Measurements from ENCODE around the gene CHIA. TPM values are rescaled to one million over a fixed set of nuclear protein-coding genes. Genes with fewer than 3 reads are reported as not detected.
"Not testable (repeated sequence)": the region's sequence is repeated elsewhere in the genome, so short reads cannot be mapped to it uniquely, and the experiment has no call there.

Gene CHIA
- total RNA-seq, 1 experiment from 2014 or later: not detected

DNA sequence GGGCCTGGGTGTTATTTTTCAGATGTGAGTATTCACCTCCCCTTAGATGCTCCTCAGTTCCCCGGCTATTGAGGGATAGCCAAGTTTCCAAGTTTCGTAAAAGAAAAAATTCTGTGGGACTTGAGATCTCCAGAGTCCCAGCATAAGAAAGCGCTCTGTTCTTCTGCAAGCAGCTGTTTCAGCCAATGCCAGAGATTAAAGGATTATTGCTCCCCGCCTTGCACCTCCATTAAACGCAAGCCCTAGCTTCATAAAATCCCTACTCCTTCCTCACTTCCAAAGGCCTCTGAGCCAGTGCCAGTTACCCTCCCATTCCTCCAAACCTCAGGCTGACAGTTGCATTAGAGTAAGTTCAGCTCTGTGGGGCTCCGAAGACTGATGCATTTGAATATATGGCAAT, 56.4 kb downstream of the CHIA start:
- no peak for DNase-seq (ENCODE audit: low read depth)
- in situ Hi-C loops (cut with HindIII; ENCODE audit: low pct_unique_long_range_greater_than_20kb, low sequenced_read_pairs): no loop called here

- in situ Hi-C loops (cut with HindIII; ENCODE audit: low pct_unique_long_range_greater_than_20kb, low sequenced_read_pairs): no loop called here
- no peak for DNase-seq (ENCODE audit: low read depth)
These were observed 61.0 kb downstream of the CHIA start for GRCh38 chr1:111351700-111352099.

GRCh38 chr1:111354584-111354983, 63.9 kb downstream of the CHIA start:
- in situ Hi-C loops (cut with HindIII; ENCODE audit: low pct_unique_long_range_greater_than_20kb, low sequenced_read_pairs): no loop called here
- DNase-seq (ENCODE audit: low read depth): no peak

DNA sequence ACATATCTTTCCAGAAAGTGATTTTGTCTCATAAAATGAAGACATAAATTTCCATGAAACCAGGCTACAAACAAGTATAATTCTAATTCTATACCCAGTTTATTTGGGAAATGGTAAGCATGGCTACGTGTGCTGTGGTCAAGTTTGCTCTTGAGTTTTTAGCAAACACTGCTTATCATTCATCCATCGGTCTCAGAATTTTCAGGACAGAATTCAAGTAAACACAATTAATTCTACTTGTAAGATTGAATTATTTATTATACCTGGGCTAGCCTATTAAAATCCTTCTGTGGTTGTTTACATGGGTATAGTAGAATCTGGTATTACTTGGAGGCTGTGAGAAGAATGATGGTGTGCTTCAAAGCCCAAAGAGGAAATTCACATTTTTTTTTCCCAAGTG, 68.3 kb downstream of the CHIA start:
- DNase-seq (ENCODE audit: low read depth): no peak
- in situ Hi-C loops (cut with HindIII; ENCODE audit: low pct_unique_long_range_greater_than_20kb, low sequenced_read_pairs): no loop called here

DNA sequence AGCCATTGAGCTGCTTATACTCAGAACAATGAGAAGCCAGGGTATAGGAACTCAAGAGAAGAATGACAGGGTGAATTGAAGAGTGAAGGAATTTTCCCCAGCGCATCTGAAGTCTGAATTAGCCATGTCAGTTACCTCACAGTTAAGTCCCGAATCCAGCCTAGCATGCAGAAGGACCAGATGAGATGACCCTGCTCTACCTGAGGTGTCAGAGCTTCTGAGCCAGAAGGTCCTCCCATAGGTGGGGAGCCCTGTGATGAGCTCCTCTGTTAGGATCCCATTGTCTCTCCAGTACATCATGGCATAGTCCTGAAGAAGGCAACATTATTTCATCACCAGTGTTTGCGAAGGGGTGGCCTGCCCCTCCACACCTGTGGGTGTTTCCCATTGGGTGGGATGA, 68.7 kb downstream of the CHIA start:
- no peak for DNase-seq (ENCODE audit: low read depth)
- in situ Hi-C loops (cut with HindIII; ENCODE audit: low pct_unique_long_range_greater_than_20kb, low sequenced_read_pairs): no loop called here

GRCh38 chr1:111360257-111360656, 69.6 kb downstream of the CHIA start:
- in situ Hi-C loops (cut with HindIII; ENCODE audit: low pct_unique_long_range_greater_than_20kb, low sequenced_read_pairs): not testable (repeated sequence)

DNA sequence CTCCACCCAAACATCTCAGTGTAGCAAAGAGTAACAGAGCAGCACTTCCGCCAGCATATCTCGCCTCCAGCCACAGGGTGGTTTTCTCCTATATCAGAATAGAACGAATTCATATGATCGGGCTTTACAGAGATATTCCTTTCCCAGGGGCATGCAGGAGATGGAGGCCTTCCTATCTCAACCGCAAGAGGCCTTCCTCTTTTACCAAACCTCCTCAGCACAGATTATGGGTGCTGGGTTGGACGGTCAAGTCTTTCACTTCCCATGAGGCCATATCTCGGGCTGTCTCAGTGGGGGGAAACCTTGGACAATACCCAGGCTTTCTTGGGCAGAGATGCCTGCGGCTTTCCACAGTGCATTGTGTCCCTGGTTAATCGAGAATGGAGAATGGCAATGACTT, 71.1 kb downstream of the CHIA start:
- in situ Hi-C loops (cut with HindIII; ENCODE audit: low pct_unique_long_range_greater_than_20kb, low sequenced_read_pairs): no loop called here
- no peak for DNase-seq (ENCODE audit: low read depth)

More at GRCh38 chr1:111360257-111360656, 69.6 kb downstream of the CHIA start:
- not testable (repeated sequence) for DNase-seq (ENCODE audit: low read depth)

GRCh38 chr1:111364690-111365089, 74.0 kb downstream of the CHIA start:
- DNase-seq (ENCODE audit: low read depth): peak; percentile 1
- in situ Hi-C loops (cut with HindIII; ENCODE audit: low pct_unique_long_range_greater_than_20kb, low sequenced_read_pairs): no loop called here

DNA sequence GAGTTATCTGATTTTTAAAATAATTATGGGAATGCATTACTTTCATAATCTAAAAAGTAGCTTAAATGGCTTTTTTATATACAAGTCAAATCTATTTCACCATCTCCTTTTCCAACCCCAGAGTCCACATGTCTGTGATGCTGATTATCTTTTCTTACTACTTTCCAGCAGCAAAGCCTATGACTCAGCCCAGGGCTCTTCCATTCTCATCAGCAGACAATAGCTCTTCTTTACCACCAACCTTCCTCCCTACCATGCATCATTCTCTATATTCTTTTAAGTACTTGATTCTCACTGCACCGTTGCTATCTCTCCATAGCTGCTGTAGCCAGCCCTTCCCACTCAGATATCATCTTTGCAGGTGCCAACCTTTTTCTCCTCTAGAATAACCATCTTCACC, 75.6 kb downstream of the CHIA start:
- no peak for DNase-seq (ENCODE audit: low read depth)
- in situ Hi-C loops (cut with HindIII; ENCODE audit: low pct_unique_long_range_greater_than_20kb, low sequenced_read_pairs): no loop called here

- in situ Hi-C loops (cut with HindIII; ENCODE audit: low pct_unique_long_range_greater_than_20kb, low sequenced_read_pairs): no loop called here
These were observed 78.5 kb downstream of the CHIA start for GRCh38 chr1:111369177-111369576.

DNA sequence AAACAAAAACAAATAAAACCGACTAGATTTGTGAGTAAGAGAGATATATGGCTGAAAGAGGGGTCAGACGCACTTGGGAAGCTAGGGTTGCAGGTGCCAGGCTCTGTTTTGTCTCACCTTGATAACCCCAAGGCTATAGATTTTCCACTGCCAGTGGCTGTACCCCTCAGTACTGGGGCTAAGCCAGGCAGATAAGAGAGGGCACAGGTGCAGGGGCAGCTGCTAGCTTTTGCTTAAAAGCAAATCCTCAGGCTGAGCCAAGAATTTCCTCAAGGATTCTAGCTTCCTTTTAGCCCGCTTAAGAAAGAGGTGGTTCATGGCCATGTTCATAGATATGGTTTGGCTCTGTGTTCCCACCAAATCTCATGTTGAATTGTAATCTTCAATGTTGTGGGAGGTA, 79.0 kb downstream of the CHIA start:
- in situ Hi-C loops (cut with HindIII; ENCODE audit: low pct_unique_long_range_greater_than_20kb, low sequenced_read_pairs): no loop called here

More at GRCh38 chr1:111369177-111369576, 78.5 kb downstream of the CHIA start:
- DNase-seq (ENCODE audit: low read depth): no peak

More for the DNA sequence above, 79.0 kb downstream of the CHIA start:
- DNase-seq (ENCODE audit: low read depth): no peak

Other genes starting within 250 kb of the CHIA start
- 36.8 and 60.6 TPM in 2 replicates for gene DRAM2, start 150.8 kb upstream of the CHIA start, total RNA-seq (2014; rRNA removed; shearing (Covaris generic); ENCODE audit: low replicate concordance)
- gene CEPT1, start 150.6 kb upstream of the CHIA start, total RNA-seq (2014; rRNA removed; shearing (Covaris generic); ENCODE audit: low replicate concordance): 9.6 and 15.1 TPM in 2 replicates
- gene DENND2D, start 90.2 kb upstream of the CHIA start, total RNA-seq (2014; rRNA removed; shearing (Covaris generic); ENCODE audit: low replicate concordance): 14.9 and 17.1 TPM in 2 replicates
- not detected in 2 replicates for gene CHI3L2, start 63.1 kb upstream of the CHIA start, total RNA-seq (2014; rRNA removed; shearing (Covaris generic); ENCODE audit: low replicate concordance)
- 0.37 TPM in 1 of 2 replicates, not detected in the other for gene OVGP1, start 136.9 kb downstream of the CHIA start, total RNA-seq (2014; rRNA removed; shearing (Covaris generic); ENCODE audit: low replicate concordance)
- gene WDR77, start 158.4 kb downstream of the CHIA start, total RNA-seq (2014; rRNA removed; shearing (Covaris generic); ENCODE audit: low replicate concordance): 28.5 and 40.4 TPM in 2 replicates
- gene ATP5PB, start 158.6 kb downstream of the CHIA start, total RNA-seq (2014; rRNA removed; shearing (Covaris generic); ENCODE audit: low replicate concordance): 300 and 367 TPM in 2 replicates
- gene C1orf162, start 183.1 kb downstream of the CHIA start, total RNA-seq (2014; rRNA removed; shearing (Covaris generic); ENCODE audit: low replicate concordance): not detected in 2 replicates
- not detected in 2 replicates for gene ADORA3, start 212.8 kb downstream of the CHIA start, total RNA-seq (2014; rRNA removed; shearing (Covaris generic); ENCODE audit: low replicate concordance)
- gene TMIGD3, start 212.8 kb downstream of the CHIA start, total RNA-seq (2014; rRNA removed; shearing (Covaris generic); ENCODE audit: low replicate concordance): not detected in 2 replicates

Data from Caki2 (cell line).